ENCODE measurements around the gene PRKCQ.

PRKCQ gene

DNA sequence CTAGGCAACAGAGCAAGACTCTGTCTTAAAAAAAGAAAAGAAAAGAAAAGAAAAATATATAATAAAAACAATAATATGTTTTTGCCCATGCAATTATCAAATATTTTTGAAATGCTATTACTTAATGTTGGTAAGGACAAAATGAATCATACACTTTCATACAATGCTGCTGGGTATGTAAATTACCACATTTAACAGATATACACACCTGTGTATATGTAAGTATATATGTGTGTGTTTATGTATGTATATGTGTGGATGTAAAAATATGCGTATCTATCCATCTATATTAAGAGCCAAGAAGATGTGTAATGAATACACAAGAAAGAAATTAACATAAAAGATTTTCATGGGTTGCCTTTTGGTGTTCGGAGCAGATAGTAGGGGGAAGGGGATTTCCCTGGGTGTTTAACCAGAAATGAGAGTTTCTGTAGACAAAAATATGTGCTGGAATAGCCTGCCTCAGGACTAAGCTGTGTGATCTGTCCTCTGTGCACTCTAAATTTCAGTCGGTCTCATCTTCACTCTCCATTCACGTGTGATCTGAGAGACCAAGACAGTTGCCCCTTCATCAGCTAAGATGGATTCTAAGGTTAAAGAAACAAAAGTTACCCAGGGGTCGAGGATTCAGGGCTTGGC, 61.2 kb downstream of the PRKCQ start:
- no peak for DNase-seq

DNA sequence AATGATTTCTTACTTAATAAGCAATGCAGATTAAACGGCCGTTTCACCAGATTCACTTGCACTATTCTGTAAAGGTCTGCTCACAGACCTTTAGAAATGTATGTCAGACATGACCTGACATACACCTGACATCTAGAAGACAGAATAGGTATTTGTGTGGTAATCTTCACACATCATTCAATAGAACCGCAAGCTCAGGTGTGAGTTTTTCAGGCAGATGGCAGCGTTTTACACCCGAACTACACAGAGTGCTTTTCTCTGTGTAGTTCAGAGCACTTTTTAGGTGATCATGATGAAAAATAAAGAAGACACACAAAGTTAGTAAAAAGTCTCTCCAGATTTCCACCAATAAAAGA, 63.2 kb downstream of the PRKCQ start:
- no peak for DNase-seq

DNA sequence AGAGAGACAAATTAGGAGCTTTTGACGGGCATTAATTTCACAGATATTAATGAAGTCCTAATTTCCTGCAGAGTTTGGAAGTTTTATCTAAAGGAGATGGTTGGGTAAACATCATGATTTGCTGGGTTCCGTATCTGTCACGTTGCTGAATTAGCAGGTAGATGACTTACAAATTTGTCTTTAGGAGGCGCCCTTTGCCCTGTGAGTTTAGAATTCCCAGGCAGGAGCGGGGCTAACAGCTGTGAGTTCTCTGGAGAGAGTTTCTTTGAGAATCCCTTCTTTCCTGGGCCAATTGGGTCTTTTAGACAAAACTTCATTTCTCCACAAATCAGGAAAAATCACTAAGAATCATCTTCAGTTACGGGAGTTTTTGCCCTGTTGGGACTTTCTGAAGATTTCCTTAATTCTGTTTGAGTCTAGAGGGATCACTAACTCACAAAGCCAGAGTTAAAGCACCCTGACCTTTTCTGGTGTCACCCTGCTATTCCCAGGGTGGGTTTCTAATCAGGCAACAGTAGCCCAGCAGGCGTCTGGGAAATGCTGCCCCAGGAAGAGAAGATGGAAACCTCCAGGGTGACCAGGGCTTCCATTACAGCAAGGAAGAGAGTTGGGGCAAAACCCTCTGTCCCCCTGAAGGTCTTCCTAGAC, 63.7 kb downstream of the PRKCQ start:
- no peak for DNase-seq

DNA sequence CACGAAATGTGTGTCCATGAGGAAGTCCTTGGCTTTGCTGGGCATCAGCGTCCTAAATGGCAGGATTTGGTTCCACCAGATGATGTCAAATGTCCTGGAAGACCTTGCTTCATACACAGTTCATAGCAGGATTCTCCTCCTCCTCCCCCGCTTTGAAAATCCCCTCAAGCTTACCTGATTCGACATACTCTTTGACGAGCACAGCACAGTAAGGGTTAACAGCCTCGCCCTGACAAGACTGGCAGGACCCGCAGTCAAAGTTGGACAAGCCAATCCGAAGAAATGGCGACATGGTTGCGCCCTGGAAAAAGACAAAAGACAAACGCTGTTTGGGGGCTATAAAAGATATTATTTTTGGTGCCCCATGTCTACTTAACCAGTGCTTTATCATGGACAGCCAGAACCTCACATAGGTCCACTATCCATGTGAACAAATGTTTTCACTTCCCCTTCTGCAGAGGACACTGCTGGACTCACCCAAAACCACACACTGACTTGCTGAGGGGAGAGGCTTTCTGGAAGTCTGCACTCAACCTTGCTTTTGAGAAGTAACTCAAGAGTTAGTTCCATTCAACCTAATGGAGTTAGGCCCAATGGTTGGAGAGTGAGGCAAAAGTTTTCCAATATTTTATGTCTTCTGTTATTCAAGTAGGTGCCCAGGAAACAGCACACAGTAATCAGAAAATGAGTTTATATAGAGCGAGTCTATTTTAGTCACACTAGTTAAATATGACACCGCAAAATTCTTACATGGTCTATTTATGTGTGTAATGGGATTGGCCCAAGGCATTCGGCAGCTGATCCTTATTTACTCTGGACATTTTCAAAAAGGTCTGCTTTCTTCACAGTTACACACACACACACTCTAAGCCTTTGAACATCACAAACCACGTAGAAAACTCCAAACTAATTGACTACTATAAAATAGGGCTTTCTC, 65.0 kb downstream of the PRKCQ start:
- DNase-seq, result no peak

DNA sequence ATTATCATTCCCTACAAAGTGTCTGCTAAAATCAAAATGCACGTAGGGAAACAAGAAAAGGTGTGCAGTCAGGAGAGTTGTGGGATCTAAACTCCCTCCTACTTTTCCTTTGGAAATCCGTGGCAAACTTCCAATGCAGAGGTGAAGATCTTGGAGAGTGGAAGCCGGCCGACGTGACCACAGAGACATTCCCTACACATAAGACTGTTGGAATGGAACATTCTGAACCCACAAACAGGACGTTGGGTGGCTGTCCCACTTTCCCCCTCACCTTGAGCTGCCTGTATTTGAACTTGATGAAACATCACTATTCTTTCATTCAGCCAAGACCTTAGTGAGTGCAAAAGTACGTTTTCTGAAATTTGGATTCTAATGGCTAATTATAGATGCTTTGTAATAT, 65.9 kb downstream of the PRKCQ start:
- no peak for DNase-seq

DNA sequence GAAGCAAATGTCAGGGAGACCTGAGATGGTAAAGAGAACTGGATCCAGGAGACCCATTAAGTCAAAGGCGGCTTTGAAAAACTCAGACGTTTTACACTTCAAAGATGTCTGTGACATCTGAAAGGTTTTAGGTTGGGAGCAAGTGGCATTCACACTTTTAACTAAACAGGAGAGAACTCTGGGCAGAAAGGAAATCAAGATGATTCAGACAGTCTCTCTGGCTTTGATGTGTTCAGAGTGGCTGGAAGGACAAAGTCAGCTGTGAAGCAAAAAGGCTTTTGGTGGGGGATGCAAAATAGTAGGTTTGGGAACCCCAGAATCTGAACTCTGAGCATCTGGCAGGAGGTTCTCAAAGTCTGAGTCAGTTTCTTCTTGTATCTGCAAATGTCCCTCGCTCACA, 66.6 kb downstream of the PRKCQ start:
- peak; percentile 32 to 50 for DNase-seq

DNA sequence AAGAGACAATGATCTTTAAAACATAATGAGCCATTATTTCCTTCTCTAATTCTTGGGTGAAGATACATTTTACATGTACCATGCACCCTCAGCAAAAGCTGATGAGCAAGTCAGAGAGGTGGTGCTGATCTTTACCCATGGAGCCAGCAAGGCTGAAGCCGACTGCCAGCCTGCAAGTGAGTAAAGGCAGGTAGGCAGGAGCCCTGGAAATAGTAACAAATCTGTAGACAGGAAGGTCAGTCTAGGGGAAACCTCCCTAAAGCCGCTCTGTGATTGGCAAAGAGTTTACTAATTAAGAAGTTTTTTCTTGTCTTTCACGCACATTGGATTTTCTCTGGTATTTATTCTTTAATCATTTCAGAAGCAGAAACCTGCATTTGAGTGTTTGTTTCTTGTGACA, 67.9 kb downstream of the PRKCQ start:
- DNase-seq, result no peak

DNA sequence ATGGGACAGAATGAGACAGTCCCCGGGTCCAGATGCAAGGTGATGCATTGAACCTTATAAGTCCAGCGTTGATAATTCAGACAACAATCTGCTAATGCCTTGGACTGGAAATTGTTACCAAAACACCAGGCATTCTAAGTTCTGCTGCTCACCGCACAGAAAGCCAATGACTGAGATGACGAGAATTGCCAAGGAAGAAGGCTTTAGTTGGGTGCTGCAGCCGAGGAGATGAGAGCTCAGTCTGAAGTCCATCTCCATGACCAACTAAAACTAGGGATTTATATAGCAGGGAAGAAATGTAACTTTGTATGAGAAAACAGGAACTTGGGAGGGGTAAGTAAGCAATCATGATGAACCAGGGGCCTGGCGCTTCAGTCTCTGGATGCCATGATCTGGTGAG, 68.7 kb downstream of the PRKCQ start:
- DNase-seq, result no peak

DNA sequence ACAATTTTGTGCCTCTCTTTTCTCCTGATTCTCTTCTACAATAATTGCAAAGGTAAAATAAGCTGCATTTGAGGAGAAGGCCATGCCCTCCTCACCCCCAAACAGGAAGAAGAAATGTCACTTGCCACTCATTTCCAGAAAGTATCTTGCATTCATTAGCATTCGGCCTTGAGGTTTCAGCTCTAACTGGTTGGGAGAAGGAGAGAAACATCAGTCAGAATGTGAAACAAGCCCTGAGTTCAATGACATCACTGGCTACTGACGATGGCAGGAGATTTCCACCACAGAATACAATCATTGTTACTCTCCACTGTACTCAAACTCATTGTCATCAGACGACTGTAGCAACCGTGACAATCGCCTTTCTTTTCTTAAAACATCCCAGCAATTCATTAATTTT, 72.8 kb downstream of the PRKCQ start:
- peak in 1 of 2 donors; percentile 15 for DNase-seq

DNA sequence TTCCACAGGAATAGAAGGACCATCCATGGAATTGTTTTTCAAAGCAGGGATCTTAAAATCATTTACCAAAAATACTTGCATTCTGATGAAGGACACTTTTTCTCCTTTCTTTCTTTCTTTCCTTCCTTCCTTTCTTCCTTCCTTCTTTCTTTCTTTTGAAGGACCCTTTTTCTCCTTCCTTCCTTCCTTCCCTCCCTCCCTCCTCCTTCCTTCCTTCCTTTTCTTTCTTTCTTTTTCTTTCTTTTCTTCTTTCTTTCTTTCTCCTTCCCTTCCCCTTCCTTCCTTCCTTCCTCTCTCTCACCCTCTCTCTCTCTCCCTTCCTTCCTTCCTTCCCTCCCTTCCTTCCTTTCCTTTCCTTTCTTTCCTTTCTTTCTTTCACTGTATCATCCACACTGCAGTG, 74.8 kb downstream of the PRKCQ start:
- DNase-seq, result no peak

DNA sequence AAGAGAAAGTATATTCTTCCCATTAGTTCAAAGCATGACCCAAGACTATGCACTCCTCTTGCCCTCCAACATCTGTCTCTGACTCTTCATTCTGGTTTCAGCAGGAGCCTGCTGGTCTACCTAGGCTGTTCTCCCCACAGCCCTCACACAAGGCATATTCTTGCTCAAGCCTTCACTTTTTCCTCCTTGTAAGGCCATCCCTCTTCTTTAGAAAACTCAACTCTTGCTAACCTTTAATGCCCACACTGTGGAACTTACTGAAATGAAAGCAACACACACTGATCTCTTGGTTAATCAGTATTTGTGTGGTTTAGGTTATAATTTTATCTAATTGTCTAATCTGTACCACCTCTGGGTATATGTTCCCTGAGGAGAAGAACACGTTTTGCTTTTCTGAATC, 75.8 kb downstream of the PRKCQ start:
- DNase-seq, result no peak

DNA sequence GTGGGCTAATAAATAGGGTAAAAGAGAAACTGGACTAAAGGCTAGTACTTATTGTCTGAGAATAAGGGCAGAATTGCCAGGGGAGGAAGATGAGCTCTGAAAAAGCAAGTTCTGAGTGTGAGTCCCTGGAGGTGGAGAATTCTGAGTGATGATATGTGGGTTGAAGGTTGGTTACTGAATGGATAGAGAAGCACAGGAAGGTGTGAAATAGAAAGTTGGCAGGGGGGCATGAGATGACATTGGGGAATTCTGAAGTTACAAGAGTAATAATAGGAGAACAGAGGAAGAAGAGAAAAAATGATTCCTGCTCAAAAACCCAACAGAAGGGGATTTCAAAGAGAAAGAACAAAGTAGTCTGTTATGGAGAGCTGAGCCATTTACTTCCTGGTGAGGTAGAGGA, 76.9 kb downstream of the PRKCQ start:
- no peak for DNase-seq

DNA sequence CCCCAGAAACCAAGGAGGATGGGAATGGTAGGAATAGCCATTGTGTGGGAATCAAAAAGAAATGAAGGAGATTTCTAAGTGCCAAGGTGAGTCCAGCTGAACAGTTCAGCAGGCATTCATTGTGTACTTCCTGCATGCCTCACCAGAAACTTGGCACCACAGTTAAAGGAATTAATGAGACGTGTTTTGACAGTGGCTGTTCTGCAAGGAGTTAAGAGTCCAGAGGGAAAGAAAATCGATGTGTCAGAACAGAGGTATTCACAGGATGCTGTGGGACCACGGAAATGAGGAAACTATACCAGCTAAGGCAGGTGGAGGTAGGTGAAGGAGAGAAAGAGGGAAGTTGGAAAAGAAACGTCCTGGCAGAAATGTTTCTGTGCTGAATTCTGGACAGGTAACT, 78.1 kb downstream of the PRKCQ start:
- DNase-seq, result no peak

DNA sequence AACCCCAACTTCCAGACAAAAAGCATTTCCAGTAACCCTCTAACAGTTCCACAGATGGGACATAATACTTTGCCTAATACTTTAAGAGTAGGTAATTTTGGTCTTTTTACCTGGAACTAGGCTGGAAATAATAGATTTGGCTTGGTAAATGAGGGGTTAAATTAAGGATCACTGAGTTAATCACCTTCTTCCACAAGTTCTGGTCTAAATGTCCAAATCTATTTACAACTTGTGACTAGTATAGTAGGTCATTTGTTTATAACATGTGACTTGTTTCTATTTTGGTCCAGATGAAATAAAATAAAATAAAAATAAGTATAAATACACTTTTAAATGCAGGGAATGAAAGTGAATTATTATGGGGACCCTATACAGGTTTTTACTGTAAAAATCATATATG, 80.1 kb downstream of the PRKCQ start:
- no peak for DNase-seq

DNA sequence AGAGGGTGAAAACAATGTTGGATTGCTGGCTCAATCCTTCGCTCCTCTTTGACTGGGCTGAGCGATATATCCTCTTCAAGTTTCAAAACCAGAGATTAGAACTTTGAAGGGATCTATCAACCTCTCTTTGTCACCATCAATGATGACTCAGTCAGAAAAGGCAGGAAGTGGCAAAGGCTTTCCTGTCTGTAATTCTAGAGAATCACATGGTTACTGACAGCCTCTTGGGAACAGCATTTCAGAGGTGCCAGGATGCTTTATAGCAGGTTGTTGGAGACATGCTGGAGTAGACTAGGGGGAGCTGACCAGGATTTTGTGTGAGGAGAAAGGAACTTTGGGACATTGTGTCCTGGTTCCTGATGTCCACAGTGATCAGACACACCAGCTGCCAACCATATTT, 81.3 kb downstream of the PRKCQ start:
- DNase-seq, result peak; percentile 51 to 55

DNA sequence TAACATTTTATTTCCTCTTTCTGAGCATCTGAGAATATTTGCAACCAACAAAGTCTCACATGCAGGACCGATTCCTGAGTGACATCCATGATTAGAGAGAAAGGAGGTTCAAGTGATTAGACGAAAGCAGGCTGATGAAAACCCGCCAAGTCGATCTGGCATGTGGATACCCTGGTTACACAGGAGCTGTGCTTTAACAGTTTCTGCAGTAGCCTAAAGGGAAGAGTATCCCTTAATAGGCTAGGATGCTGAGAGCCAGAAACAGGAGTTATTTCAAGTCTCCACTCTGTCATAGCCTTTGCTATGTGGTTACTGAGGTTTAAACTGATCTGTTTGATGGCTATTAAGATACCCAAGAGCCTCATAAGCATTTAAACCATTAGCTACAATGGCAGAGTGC, 82.5 kb downstream of the PRKCQ start:
- DNase-seq, result no peak

DNA sequence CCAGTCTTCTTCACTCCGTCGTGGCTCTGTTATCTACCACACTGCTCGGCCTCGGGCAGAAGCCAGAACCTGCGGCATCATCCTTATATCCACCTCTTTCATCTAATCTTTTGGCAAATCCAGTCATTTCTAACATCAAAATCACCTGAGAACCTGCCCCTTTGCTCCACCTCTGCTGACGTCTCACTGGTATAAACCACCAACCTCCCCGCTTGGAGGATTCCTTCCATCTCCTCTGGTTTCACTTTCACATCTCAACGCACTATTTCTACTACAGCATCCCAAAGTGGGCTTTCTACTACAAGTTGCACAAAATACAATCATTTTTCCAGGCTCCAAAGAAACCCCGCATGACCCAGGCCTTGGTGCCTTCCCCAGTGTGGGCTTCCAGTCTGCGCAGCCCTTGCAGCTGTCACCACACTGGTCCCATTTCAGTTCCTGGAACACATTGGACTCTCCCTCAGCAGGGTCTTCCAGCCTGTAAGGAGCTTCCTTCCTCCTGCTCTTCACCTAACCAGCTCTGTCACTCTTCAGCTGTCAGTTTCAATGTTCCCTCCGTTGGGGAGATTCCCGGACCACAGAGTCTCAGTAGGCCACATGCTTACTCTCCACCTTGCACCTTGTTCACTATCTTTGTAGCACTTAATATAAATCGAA, 85.0 kb downstream of the PRKCQ start:
- peak; percentile 63 to 65 for DNase-seq

DNA sequence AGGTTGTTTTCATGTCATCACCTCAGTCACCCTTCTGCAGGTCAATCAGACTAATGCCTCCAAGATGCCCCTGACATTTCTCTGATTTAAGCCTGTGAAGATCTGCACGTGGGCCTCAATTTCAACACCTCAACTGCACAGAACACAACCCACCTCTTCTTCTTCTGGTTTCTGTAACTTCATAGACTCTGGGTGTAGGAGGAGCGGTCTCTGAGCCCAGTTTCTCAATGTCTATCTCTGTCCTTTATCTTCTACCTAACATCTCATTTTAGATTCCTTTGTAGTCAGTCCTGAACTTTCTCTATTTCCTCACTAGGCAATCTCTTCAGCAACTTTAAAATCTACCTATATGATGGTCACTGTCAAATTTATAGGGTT, 85.6 kb downstream of the PRKCQ start:
- no peak for DNase-seq

DNA sequence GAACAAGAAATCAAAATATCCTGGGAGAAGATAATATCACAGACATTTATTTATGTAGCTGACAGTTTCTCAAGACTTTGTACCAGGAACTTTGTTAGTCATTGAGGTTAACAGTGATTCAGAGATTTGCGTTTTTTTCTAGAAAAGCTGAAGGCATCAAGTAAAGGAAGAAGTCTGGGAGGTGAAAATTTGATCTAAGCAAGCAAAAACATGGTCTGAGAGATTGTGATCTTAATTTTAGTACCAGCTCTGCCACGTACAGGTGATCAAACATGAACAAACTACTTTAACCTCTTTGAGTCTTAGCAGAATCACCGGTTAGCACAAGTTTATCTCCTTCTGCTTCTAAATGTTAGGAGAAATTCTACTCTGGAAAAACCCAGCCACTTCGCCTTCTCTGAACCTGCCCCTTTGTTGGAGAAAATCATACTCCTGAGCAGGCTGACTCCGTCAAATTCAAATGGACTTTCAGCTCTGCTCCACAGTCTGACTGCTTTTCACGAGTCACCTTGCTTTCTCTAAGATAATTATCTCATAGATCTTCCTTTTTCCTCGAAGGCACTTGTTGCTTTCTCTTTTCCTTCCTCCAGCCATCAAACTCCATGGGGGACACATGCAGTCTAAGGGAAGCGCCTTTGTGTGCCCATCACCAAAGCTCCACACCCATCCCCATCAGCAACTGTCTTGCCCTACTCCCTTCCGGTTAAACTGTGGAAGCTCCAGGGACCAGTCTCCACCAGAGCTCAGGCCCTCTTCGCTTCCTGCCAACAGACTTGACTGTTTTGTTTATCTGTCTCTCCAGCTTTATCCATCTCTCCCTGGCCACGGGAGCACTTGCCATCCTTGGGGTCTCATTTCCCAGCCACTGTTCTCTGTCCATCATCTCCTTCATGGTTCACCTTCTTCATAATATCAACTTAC, 86.3 kb downstream of the PRKCQ start:
- DNase-seq, result no peak

DNA sequence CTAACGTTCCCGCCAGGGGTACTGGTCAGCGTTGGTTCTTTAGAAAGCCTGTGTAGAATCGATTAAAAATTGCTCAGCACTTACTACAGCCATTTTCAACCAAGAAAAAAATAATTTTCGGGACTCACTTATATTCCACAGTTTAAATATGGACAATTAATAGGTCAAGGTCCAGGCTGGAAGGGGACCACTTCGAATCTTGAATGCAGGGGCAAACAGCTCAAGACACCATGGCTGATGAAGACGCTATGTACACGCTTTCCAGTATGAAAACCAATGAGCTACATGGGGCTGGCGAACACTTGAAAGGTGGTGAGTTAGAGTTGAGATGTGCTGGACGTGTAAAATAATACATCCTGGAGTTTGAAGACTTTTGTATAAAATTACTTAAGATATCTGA, 87.2 kb downstream of the PRKCQ start:
- DNase-seq, result no peak

DNA sequence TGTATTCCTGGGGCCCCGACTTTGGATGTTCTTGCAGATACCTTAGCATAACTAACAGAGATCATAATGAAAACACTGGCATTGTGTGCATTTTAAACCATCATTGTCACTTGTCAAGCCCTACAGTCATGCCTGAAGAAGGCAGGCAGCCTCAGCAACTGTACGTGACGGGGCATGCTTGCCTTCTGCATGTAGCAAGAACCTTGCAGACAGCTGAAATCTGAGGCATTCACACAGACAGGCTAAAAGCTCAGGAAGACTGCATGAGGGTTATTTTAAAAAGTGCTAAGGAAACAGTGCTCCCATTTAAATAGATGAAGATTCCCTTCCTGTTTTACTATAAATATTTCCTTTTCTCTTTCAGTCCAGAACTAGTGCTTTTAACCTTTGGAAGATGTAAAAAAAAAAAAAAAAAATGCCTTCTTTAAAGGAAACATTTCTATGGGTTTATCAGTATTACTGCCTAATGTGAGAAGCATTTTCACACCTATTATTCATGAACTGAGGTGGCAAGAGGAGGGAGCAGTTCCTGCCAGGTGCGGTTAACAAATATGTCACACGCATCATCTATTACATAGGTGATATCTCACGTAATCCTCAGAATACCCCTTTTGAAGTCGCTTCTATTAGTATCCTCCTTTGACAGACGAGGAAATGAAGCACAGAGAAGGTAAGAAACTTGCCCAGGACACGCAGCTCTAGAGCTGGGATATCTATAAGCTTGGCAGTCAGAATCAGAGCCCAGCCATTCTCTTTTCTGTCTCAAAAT, 88.1 kb downstream of the PRKCQ start:
- peak in 1 of 2 donors; percentile 16 for DNase-seq

DNA sequence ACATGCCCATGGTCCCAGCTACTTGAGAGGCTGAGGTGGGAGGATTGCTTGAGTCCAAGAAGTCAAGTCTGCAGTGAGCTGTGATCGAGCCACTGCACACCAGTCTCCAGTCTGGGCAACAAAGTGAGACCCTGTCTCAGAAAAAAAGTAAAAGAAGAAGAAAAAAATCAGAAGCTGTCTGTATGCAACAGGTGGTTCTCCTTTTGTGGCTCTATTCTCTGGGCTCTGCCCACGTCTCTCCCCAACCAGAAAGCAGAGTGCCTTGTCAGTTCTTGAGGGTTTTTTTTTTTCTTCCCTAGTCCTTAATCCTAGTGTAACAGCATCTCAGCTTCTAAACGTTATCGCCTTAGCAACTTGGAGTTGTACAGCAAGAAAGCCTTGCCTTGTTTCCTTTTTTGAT, 89.5 kb downstream of the PRKCQ start:
- no peak for DNase-seq

Data from activated CD4-positive, alpha-beta T cell treated with anti-CD3 and anti-CD28 coated beads for 4 hours (primary cell).